ENCODE measurements around the gene C10orf90. TPM values are rescaled to one million over a fixed set of nuclear protein-coding genes. Genes with fewer than 3 reads are reported as not detected.

C10orf90 gene
- total RNA-seq, 1 experiment from 2014 or later = not detected

GRCh38 chr10:126394948-126395347 is 275.5 kb downstream of the C10orf90 start:
- WGBS (ENCODE audit: extremely low coverage, insufficient read length, low lambda C conversion rate) = no CpG with 5 or more reads among the region's 2 CpGs
- H2AK5ac ChIP-seq (ENCODE audit: insufficient read length, low read length) = no peak overlapping the region
- no peak overlapping the region for H2BK20ac ChIP-seq (ENCODE audit: low read depth, low read length, poor library complexity, severe bottlenecking)
- no peak overlapping the region for H3K4me2 ChIP-seq (ENCODE audit: insufficient read depth, insufficient read length, low read length)
- no peaks in the 10 kb centered on the region for H4K20me1 ChIP-seq (ENCODE audit: control insufficient read depth, insufficient read depth, insufficient read length)
- H2BK12ac ChIP-seq (ENCODE audit: insufficient read length, low read depth, low read length) = no peak overlapping the region
- no peak overlapping the region for H4K8ac ChIP-seq (replicated peaks; ENCODE audit: insufficient read length, low read depth, low read length)
- no peak overlapping the region for H4K91ac ChIP-seq (ENCODE audit: insufficient read length, low read depth, low read length)
- H2AFZ ChIP-seq (ENCODE audit: low read length) = no peak overlapping the region
- TF ChIP-seq CTCF (conservative IDR thresholded peaks at IDR 0.05) = no peak
- H3K18ac ChIP-seq (ENCODE audit: insufficient read length, low read depth, low read length) = no peak overlapping the region
- H3K27ac Mint-ChIP-seq = no peak overlapping the region
- H3K4me1 ChIP-seq (ENCODE audit: insufficient read depth, low read length) = peaks cover 5% of the 10 kb centered on the region
- H3K36me3 Mint-ChIP-seq (ENCODE audit: insufficient read depth in 1 of 3, low read depth in 3 of 3) = no peaks in the 10 kb centered on the region
- H3K27me3 Mint-ChIP-seq (ENCODE audit: low read depth) = peaks cover 16% of the 10 kb centered on the region
- H3K9ac ChIP-seq (ENCODE audit: extremely low read depth, insufficient read length, low read length) = no peak overlapping the region
- 0 out of 5 replicates have a peak, but pooled peaks cover 0 to 3% of the 10 kb centered on the region in 2 experiments for H3K9me3 Mint-ChIP-seq
- H3K9me3 ChIP-seq (ENCODE audit: control insufficient read depth, low read depth, low read length) = no peaks in the 10 kb centered on the region
- H3K4me1 Mint-ChIP-seq = peaks cover 6 to 7% of the 10 kb centered on the region in 2 experiments
- no peak overlapping the region for H4K5ac ChIP-seq (ENCODE audit: insufficient read length, low read depth, low read length)
- no peak overlapping the region for H3K27ac ChIP-seq (ENCODE audit: insufficient read length, low read depth, low read length)
- no peaks in the 10 kb centered on the region for H3K79me1 ChIP-seq (ENCODE audit: insufficient read depth, low read depth, low read length, poor library complexity, severe bottlenecking)
- H3K23me2 ChIP-seq (ENCODE audit: insufficient read length, low read depth, low read length, poor library complexity, severe bottlenecking) = no peaks in the 10 kb centered on the region
- no peak overlapping the region for H3K23ac ChIP-seq (ENCODE audit: insufficient read length, low read depth, low read length)
- H2BK15ac ChIP-seq (ENCODE audit: low read depth, low read length) = no peak overlapping the region
- no peak overlapping the region for H2BK5ac ChIP-seq (ENCODE audit: insufficient read length, low read length)
- H3T11ph ChIP-seq (ENCODE audit: low read length) = no peak overlapping the region
- no peaks in the 10 kb centered on the region for H3K79me2 ChIP-seq (ENCODE audit: insufficient read depth, low read length)
- no peak overlapping the region for H3K14ac ChIP-seq (ENCODE audit: insufficient read depth, low read length)
- H3K4ac ChIP-seq (ENCODE audit: low read depth, low read length) = no peak overlapping the region
- no peak overlapping the region for H3K4me3 Mint-ChIP-seq
- H3K27me3 ChIP-seq (ENCODE audit: insufficient read depth, low read length) = no peaks in the 10 kb centered on the region
- no peak for DNase-seq
- no peak overlapping the region for H2BK120ac ChIP-seq (ENCODE audit: low read depth, low read length, poor library complexity, severe bottlenecking)
- no peak overlapping the region for H3K56ac ChIP-seq (ENCODE audit: insufficient read length, low read depth, low read length)

Measured in H9 (cell line).